GM23338 (cell line): ENCODE results near the gene NSMCE4A. TPM values are rescaled to one million over a fixed set of nuclear protein-coding genes. Genes with fewer than 3 reads are reported as not detected.

Experiments
- ATAC-seq: fragments of 200-7000 bp; cut with Tn5 transposase; 3 replicates; pipeline ENCODE4 v1.9.1; 2020
- DNase-seq: peaks from one replicate; pipeline ENCODE4 v3.0.0-alpha.2; 2015; ENCODE audit warnings: low spot score
- H2AFZ ChIP-seq: fragments of 200-600 bp; sonication (generic); 2 replicates; pipeline ENCODE4 v1.8.0; 2016; ENCODE audit warnings: antibody characterized with exemption, mild to moderate bottlenecking, moderate library complexity
- H3F3A ChIP-seq: fragments of 200-600 bp; sonication (generic); replicated peaks from 2 replicates; pipeline ENCODE4 v1.8.0; 2017; ENCODE audit warnings: antibody characterized with exemption, mixed run types, low read depth
- H3K27ac ChIP-seq: fragments of 200-600 bp; sonication (generic); 2 replicates; pipeline ENCODE4 v1.6.1; 2016; ENCODE audit warnings: low read depth
- H3K27me3 ChIP-seq: fragments of 200-600 bp; sonication (generic); 2 replicates; pipeline ENCODE4 v1.8.0; 2016; ENCODE audit warnings: mild to moderate bottlenecking, mixed run types, moderate library complexity; ENCODE audit not compliant: insufficient read depth
- H3K36me3 ChIP-seq: fragments of 200-600 bp; sonication (generic); 2 replicates; pipeline ENCODE4 v1.8.0; 2016; ENCODE audit warnings: mild to moderate bottlenecking; ENCODE audit not compliant: insufficient read depth
- H3K4me1 ChIP-seq: fragments of 200-600 bp; sonication (generic); 2 replicates; pipeline ENCODE4 v1.8.0; 2016; ENCODE audit warnings: mild to moderate bottlenecking, moderate library complexity; ENCODE audit not compliant: insufficient read depth
- H3K4me2 ChIP-seq: fragments of 200-600 bp; sonication (generic); 2 replicates; pipeline ENCODE4 v1.7.1; 2017; ENCODE audit warnings: mixed run types
- H3K4me3 ChIP-seq: fragments of 200-600 bp; sonication (generic); 2 replicates; pipeline ENCODE4 v1.6.1; 2016; ENCODE audit warnings: mixed run types
- H3K79me2 ChIP-seq: fragments of 200-600 bp; sonication (generic); replicated peaks from 2 replicates; pipeline ENCODE4 v1.8.0; 2017; ENCODE audit warnings: mild to moderate bottlenecking; ENCODE audit not compliant: insufficient read depth
- H3K9me2 ChIP-seq: fragments of 200-600 bp; sonication (generic); 2 replicates; pipeline ENCODE4 v1.8.0; 2017; ENCODE audit not compliant: insufficient read depth
- H4K20me1 ChIP-seq: fragments of 200-600 bp; sonication (generic); replicated peaks from 2 replicates; pipeline ENCODE4 v1.8.0; 2017; ENCODE audit warnings: mild to moderate bottlenecking; ENCODE audit not compliant: insufficient read depth
- H3K27ac Mint-ChIP-seq: 2 replicates; pipeline ENCODE4 v1.8.0; 2020; ENCODE audit warnings: inconsistent platforms, mild to moderate bottlenecking, moderate library complexity, mixed read lengths
- H3K27me3 Mint-ChIP-seq: 3 replicates; pipeline ENCODE4 v1.8.0; 2022; ENCODE audit warnings: low read depth, mild to moderate bottlenecking, moderate library complexity, mixed read lengths, inconsistent platforms; ENCODE audit not compliant: insufficient read depth, poor library complexity
- H3K36me3 Mint-ChIP-seq: 3 replicates; pipeline ENCODE4 v1.8.0; 2021; ENCODE audit warnings: low read depth, mild to moderate bottlenecking, inconsistent platforms, moderate library complexity, mixed read lengths
- H3K4me1 Mint-ChIP-seq: 3 replicates; pipeline ENCODE4 v1.8.0; 2020; ENCODE audit warnings: mild to moderate bottlenecking, inconsistent platforms, mixed read lengths
- H3K4me3 Mint-ChIP-seq: 3 replicates; pipeline ENCODE4 v1.8.0; 2021; ENCODE audit warnings: moderate library complexity, mild to moderate bottlenecking, inconsistent platforms, mixed read lengths
- H3K9me3 Mint-ChIP-seq: 3 replicates; pipeline ENCODE4 v1.8.0; 2020; ENCODE audit warnings: moderate library complexity, mild to moderate bottlenecking, inconsistent platforms, mixed read lengths
- CREB1 ChIP-seq: fragments of 250-450 bp; sonication (Bioruptor Pico); IDR thresholded peaks from 2 replicates; pipeline ENCODE4 v1.5.0; 2020; ENCODE audit warnings: low read depth, mild to moderate bottlenecking, moderate library complexity
- CTCF ChIP-seq, 2 experiments: fragments of 200-600 bp in 1 of 2; sonication (generic) in 1 of 2; conservative IDR thresholded peaks; 2 replicates each; pipeline versions ENCODE4 v1.5.1 to v1.6.1; 2016 to 2017; ENCODE audit warnings: antibody characterized with exemption in 2 of 2, low read depth in 2 of 2, mild to moderate bottlenecking in 2 of 2, moderate library complexity in 1 of 2
- ETS1 ChIP-seq: IDR thresholded peaks from 2 replicates; pipeline ENCODE4 v1.6.1; 2016; ENCODE audit warnings: antibody characterized with exemption
- EZH2 ChIP-seq: fragments of 200-600 bp; sonication (generic); IDR thresholded peaks from one replicate; pipeline ENCODE4 v1.8.0; 2017; ENCODE audit warnings: antibody characterized with exemption, mild to moderate bottlenecking, low read depth; ENCODE audit not compliant: unreplicated experiment
- EZH2phosphoT487 ChIP-seq: fragments of 200-600 bp; sonication (generic); IDR thresholded peaks from one replicate; pipeline ENCODE4 v1.8.1; 2018; ENCODE audit warnings: antibody characterized with exemption; ENCODE audit not compliant: unreplicated experiment
- JUNB ChIP-seq: IDR thresholded peaks from one replicate; pipeline ENCODE4 v1.6.1; 2016; ENCODE audit warnings: antibody characterized with exemption; ENCODE audit not compliant: unreplicated experiment
- NANOG ChIP-seq: IDR thresholded peaks from 2 replicates; pipeline ENCODE4 v1.6.1; 2016; ENCODE audit warnings: antibody characterized with exemption, borderline replicate concordance
- POLR2AphosphoS5 ChIP-seq: IDR thresholded peaks from 2 replicates; pipeline ENCODE4 v1.6.1; 2016; ENCODE audit warnings: antibody characterized with exemption, low read depth
- REST ChIP-seq: IDR thresholded peaks from one replicate; pipeline ENCODE4 v1.6.1; 2018; ENCODE audit warnings: antibody characterized with exemption; ENCODE audit not compliant: unreplicated experiment
- STAT1 ChIP-seq: IDR thresholded peaks from one replicate; pipeline ENCODE4 v1.6.1; 2016; ENCODE audit warnings: antibody characterized with exemption; ENCODE audit not compliant: unreplicated experiment
- ZNF114 ChIP-seq: fragments of 250-450 bp; sonication (Bioruptor Pico); IDR thresholded peaks from 2 replicates; pipeline ENCODE4 v1.5.0; 2020; ENCODE audit warnings: mild to moderate bottlenecking, moderate library complexity
- ZNF331 ChIP-seq: fragments of 250-450 bp; sonication (Bioruptor Pico); IDR thresholded peaks from 2 replicates; pipeline ENCODE4 v1.5.0; 2020; ENCODE audit warnings: low read depth, mild to moderate bottlenecking, moderate library complexity
- ZNF462 ChIP-seq: fragments of 250-450 bp; sonication (Bioruptor Pico); IDR thresholded peaks from 2 replicates; pipeline ENCODE4 v1.5.0; 2020; ENCODE audit warnings: mild to moderate bottlenecking, moderate library complexity
- polyA plus RNA-seq: library from polyadenylated mRNA; unstranded; fragments of >200 nt; fragmentation: Nextera tagmentation; extraction: Ambion mirVana; gene quantifications from 2 replicates; pipeline ENCODE4 v1.2.1, GENCODE V29; 2016
- total RNA-seq: library from RNA; depleted of rRNA; stranded (reverse); fragments of >200 nt; shearing (Covaris generic); gene quantifications from 2 replicates; pipeline ENCODE4 v1.2.3, GENCODE V29; 2014

NSMCE4A gene
- total and polyA plus RNA-seq, 2 experiments from 2014 or later: 84.8 to 94.9 TPM

GRCh38 chr10:121935702-121936101 lies 39.3 kb downstream of the NSMCE4A start:
- Histone ChIP-seq H3K9me2 (peaks cover 4% of the 10 kb centered on the region; the same call in 1 of the 2 replicates), H3K36me3 (no peaks in the 10 kb centered on the region), H2AFZ (no peak overlapping the region), H3K4me1 (no peaks in the 10 kb centered on the region), H3F3A (no peaks in the 10 kb centered on the region), H3K79me2 (no peaks in the 10 kb centered on the region), H3K4me3 (no peak overlapping the region), H3K27ac (no peak overlapping the region), H4K20me1 (no peaks in the 10 kb centered on the region), H3K27me3 (no peaks in the 10 kb centered on the region), H3K4me2 (no peak overlapping the region)
- Mint-ChIP-seq H3K4me1 (peaks cover 3% of the 10 kb centered on the region; the same call in 2 of the 3 replicates), H3K27me3 (peaks cover 15% of the 10 kb centered on the region), H3K9me3 (peaks cover 2% of the 10 kb centered on the region; the same call in 1 of the 3 replicates), H3K36me3 (peaks cover 11% of the 10 kb centered on the region; the same call in 2 of the 3 replicates), H3K27ac (no peak overlapping the region), H3K4me3 (no peak overlapping the region)
- no peak for ATAC-seq
- TF ChIP-seq NANOG (no peak), ZNF331 (CRISPR knock-in tag) (no peak), STAT1 (no peak), CTCF (conservative IDR thresholded peaks at IDR 0.05; ENCODE audit: low read depth in 2 of 2) (no peak), CREB1 (CRISPR knock-in tag) (no peak), ZNF462 (CRISPR knock-in tag) (no peak), JUNB (no peak), ETS1 (no peak), POLR2AphosphoS5 (no peak), ZNF114 (CRISPR knock-in tag) (no peak), EZH2 (no peak), EZH2phosphoT487 (no peak), REST (no peak)
- no peak for DNase-seq
